GM10266 (cell line): Measurements from ENCODE around the gene ATG13.

ENCODE experiments used
- DNase-seq: peaks from one replicate; pipeline ENCODE4 v3.0.0; 2012; ENCODE audit errors: extremely low spot score
- TF ChIP-seq, protein P1 (sequence below): IDR thresholded peaks from 2 replicates; pipeline ENCODE4 v1.5.1; 2012; ENCODE audit warnings: mild to moderate bottlenecking, low read depth; ENCODE audit not compliant: control insufficient read depth, insufficient read depth; ENCODE audit errors: missing control alignments

The ATG13 gene

DNA sequence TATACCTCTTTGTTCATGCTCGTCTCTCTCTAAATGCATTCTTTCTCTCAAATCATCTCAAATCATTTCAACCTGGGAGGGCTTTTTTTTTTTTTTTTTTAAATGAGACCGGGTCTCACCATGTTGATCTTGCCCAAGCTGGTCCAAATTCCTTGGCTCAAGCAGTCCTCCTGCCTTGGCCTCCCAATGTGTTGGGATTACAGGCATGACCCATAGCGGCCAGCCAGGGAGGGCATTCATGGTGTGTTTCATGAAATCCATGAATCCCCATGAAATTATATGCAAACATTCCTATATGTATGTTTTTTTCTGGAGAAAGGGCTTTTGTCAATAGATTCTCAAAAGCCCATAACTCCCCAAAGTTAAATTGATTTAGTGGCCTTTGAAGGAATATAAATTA lies 26.2 kb downstream of the ATG13 start:
- TF ChIP-seq, protein P1, sequence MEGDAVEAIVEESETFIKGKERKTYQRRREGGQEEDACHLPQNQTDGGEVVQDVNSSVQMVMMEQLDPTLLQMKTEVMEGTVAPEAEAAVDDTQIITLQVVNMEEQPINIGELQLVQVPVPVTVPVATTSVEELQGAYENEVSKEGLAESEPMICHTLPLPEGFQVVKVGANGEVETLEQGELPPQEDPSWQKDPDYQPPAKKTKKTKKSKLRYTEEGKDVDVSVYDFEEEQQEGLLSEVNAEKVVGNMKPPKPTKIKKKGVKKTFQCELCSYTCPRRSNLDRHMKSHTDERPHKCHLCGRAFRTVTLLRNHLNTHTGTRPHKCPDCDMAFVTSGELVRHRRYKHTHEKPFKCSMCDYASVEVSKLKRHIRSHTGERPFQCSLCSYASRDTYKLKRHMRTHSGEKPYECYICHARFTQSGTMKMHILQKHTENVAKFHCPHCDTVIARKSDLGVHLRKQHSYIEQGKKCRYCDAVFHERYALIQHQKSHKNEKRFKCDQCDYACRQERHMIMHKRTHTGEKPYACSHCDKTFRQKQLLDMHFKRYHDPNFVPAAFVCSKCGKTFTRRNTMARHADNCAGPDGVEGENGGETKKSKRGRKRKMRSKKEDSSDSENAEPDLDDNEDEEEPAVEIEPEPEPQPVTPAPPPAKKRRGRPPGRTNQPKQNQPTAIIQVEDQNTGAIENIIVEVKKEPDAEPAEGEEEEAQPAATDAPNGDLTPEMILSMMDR, result no peak
- no peak for DNase-seq

DNA sequence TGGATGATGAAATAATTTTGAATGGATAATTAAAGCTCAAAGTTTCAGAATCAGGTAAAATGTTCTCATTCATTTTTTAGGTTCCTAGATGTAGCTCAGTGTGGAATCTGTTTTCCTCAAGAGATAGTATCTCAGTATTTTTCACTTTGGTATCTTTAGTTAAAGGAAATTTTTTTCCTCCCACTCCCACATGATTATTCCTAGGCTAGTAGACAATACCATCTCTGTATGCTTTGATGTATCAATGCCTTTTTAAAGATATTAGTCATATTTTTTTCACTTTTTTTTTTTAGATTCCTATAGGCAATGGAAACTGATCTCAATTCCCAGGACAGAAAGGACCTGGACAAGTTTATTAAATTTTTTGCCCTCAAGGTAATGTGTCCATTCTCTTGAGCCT lies 26.6 kb downstream of the ATG13 start:
- TF ChIP-seq, protein P1, result no peak
- DNase-seq, result no peak

DNA sequence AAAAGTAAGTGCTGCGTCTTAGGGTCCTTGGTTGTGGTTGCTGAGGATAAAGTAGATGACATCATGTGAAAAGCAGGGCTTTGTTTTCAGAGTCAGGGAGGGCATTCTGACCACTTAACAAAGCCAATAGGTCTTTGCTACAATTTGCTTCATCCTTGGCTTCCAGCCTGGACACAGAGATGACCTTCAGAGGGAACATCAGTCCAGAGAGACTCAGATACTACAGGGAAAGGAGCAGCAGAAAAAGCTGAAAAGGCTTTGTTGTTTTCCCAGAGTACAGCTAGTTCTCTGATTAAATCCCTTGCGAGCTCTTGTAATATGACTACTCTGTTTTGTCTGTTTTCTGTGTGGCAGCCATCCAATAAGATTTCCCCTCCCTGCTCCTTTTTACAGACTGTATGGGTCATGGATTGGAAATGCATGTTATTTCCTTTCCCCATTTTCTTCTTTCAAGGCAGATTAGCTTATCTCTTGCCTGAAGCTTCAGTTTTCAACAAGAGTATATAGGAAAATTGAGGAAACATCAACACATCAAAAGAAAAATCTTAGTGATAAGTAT lies 31.9 kb downstream of the ATG13 start:
- TF ChIP-seq, protein P1, result no peak
- no peak for DNase-seq

DNA sequence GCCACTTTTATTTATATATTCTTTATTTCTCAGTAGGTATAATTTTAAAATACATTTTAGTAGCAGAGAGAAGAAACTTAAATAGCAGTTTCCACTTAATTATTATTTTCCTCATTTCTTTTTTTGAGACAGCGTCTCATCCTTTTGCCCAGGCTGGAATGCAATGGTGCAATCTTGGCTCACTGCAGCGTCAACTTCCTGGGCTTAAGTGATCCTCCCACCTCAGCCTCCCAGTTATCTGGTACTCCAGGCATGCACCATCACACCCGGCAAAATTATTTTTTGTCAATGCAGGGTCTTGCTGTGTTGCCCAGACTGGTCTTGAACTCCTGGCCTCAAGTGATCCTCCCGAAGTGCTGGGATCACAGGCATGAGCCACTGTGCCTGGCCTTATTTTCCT lies 38.3 kb downstream of the ATG13 start:
- TF ChIP-seq, protein P1, result no peak
- no peak for DNase-seq

DNA sequence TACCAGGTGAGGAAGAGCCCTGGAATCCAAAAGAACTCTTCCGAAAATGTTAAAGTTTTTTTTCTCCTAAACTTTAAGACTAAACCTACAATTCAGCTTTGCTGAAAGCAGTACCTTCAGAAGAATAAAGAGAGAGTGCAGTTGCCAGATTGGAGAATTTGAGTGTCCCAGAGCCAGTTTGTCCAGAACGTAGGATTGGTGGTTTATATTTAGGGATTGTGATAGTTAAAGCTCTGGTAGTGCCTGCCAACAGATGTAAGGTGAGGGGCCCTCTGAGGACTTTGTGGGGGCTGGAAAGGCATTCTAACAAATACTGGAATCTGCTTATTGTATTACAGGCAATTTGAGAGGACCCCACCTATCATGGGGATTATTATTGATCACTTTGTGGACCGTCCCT lies 39.8 kb downstream of the ATG13 start:
- no peak for DNase-seq
- TF ChIP-seq, protein P1, result no peak

DNA sequence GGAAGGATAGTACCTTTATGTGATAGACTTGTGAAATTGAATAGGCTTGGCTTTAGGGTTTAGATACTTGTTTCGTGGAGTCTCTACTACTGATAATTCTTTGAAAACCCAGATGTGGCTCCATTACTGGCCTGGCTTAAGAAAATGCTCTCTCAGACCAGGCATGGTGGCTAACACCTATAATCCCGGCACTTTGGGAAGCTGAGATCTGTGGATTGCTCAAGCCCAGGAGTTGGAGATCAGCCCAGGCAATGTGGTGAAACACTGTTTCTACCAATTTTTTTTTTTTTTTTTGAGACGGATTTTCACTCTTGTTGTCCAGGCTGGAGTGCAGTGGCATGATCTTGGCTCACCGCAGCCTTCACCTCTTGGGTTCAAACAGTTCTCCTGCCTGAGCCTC lies 40.9 kb downstream of the ATG13 start:
- DNase-seq, result no peak

DNA sequence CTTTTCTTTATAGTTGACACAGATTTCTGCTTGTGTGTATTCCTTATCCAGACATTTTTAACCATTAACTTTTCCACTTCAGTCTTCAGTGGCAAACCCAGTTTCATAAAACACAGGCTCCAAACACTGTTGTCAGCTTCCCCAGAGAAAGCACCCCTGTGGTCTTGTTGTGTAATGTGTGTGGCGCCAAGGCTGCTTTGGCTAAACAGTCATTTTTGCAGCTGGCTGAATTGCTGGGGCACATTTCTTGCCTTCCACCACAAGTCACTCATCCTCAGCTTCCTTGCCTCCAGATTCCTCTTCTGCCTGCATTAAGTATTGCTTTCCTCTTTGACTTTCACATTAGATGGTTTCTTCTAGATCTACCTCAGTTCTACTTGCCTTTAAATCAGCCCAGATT lies 42.6 kb downstream of the ATG13 start:
- DNase-seq, result no peak
- TF ChIP-seq, protein P1, result no peak

More for the DNA sequence above, 40.9 kb downstream of the ATG13 start:
- TF ChIP-seq, protein P1, result no peak
